Karpas-422 (cell line): ENCODE measurements around the gene HSD17B12. TPM values are rescaled to one million over a fixed set of nuclear protein-coding genes. Genes with fewer than 3 reads are reported as not detected.

Experiments
- DNase-seq: peaks from one replicate; pipeline ENCODE4 v3.0.0-alpha.2; 2015
- H2AFZ ChIP-seq: fragments of 200-600 bp; sonication (generic); 2 replicates; pipeline ENCODE4 v1.6.1; 2014; ENCODE audit warnings: antibody characterized with exemption, low read length, mixed read lengths
- H3K27ac ChIP-seq: fragments of 200-600 bp; sonication (generic); 2 replicates; pipeline ENCODE4 v1.5.1; 2014; ENCODE audit warnings: mild to moderate bottlenecking, low read length, moderate library complexity
- H3K27me3 ChIP-seq: fragments of 200-600 bp; sonication (generic); 2 replicates; pipeline ENCODE4 v1.6.1; 2014; ENCODE audit warnings: low read length, mixed read lengths
- H3K36me3 ChIP-seq: fragments of 200-600 bp; sonication (generic); 2 replicates; pipeline ENCODE4 v1.6.1; 2014; ENCODE audit warnings: low read length, mixed read lengths; ENCODE audit not compliant: insufficient read depth
- H3K4me1 ChIP-seq: fragments of 200-600 bp; sonication (generic); 2 replicates; pipeline ENCODE4 v1.6.1; 2014; ENCODE audit warnings: mild to moderate bottlenecking, low read length, mixed read lengths
- H3K4me2 ChIP-seq: fragments of 200-600 bp; sonication (generic); 2 replicates; pipeline ENCODE4 v1.6.1; 2014; ENCODE audit warnings: low read length, low read depth, mild to moderate bottlenecking; ENCODE audit not compliant: poor library complexity, severe bottlenecking
- H3K4me3 ChIP-seq: fragments of 200-600 bp; sonication (generic); 2 replicates; pipeline ENCODE4 v1.5.1; 2014; ENCODE audit warnings: mild to moderate bottlenecking, antibody characterized with exemption, low read length, mixed read lengths
- H3K79me2 ChIP-seq: fragments of 200-600 bp; sonication (generic); 2 replicates; pipeline ENCODE4 v1.6.1; 2014; ENCODE audit warnings: mild to moderate bottlenecking, low read length, mixed read lengths
- H3K9ac ChIP-seq: fragments of 200-600 bp; sonication (generic); 2 replicates; pipeline ENCODE4 v1.6.0; 2014; ENCODE audit warnings: low read length
- H3K9me2 ChIP-seq: fragments of 200-600 bp; sonication (generic), shearing (Covaris generic); replicated peaks from 2 replicates; pipeline ENCODE4 v1.6.0; 2014; ENCODE audit warnings: mild to moderate bottlenecking, low read length, moderate library complexity; ENCODE audit not compliant: insufficient read depth
- H3K9me3 ChIP-seq: fragments of 300-700, 200-600 bp; sonication (generic); 2 replicates; pipeline ENCODE4 v1.6.1; 2014; ENCODE audit warnings: low read length, mixed read lengths
- H4K20me1 ChIP-seq: fragments of 200-600 bp; sonication (generic); 2 replicates; pipeline ENCODE4 v1.6.1; 2014; ENCODE audit warnings: mild to moderate bottlenecking, antibody characterized with exemption, low read length, low read depth; ENCODE audit not compliant: insufficient read depth
- total RNA-seq: library from RNA; depleted of rRNA; stranded (reverse); fragments of >200 nt; shearing (Covaris generic); gene quantifications from 2 replicates; pipeline ENCODE4 v1.2.3, GENCODE V29; 2014; ENCODE audit warnings: low replicate concordance

HSD17B12 gene
- total RNA-seq, 1 experiment from 2014 or later: 355 TPM

- peak; percentile 74 for DNase-seq
- Histone ChIP-seq H3K27ac (peak overlapping the region; percentile 92), H3K36me3 (peaks cover 7% of the 10 kb centered on the region; the same call in 1 of the 2 replicates)
These were observed 10.6 kb downstream of the HSD17B12 start for GRCh38 chr11:43690929-43691725.

GRCh38 chr11:43691806-43692205, 11.3 kb downstream of the HSD17B12 start:
- Histone ChIP-seq H3K27me3 (no peaks in the 10 kb centered on the region), H3K27ac (peak overlapping the region; percentile 92), H3K4me1 (peaks cover 97% of the 10 kb centered on the region), H3K4me3 (no peak overlapping the region), H3K9me3 (no peaks in the 10 kb centered on the region), H3K36me3 (peaks cover 12% of the 10 kb centered on the region; the same call in 1 of the 2 replicates), H3K9me2 (no peaks in the 10 kb centered on the region), H4K20me1 (peaks cover 25% of the 10 kb centered on the region), H3K79me2 (peaks cover 98% of the 10 kb centered on the region), H2AFZ (no peak overlapping the region), H3K9ac (peak overlapping the region; percentile 11; the same call in 1 of the 2 replicates), H3K4me2 (peak overlapping the region; percentile 65)
- DNase-seq: no peak

More at GRCh38 chr11:43690929-43691725, 10.6 kb downstream of the HSD17B12 start:
- Histone ChIP-seq H3K4me3 (0 out of 2 replicates have a peak overlapping the region, but pooled peaks have one; percentile 13), H3K4me1 (peaks cover 97% of the 10 kb centered on the region), H3K9me2 (no peaks in the 10 kb centered on the region), H3K9ac (peak overlapping the region; percentile 11; the same call in 1 of the 2 replicates), H3K79me2 (peaks cover 98% of the 10 kb centered on the region), H3K27me3 (no peaks in the 10 kb centered on the region), H3K9me3 (no peaks in the 10 kb centered on the region), H4K20me1 (peaks cover 25% of the 10 kb centered on the region), H3K4me2 (peak overlapping the region; percentile 65), H2AFZ (no peak overlapping the region)

- H4K20me1 ChIP-seq: peaks cover 19% of the 10 kb centered on the region; the same call in 1 of the 2 replicates
- peaks cover 96% of the 10 kb centered on the region for H3K4me1 ChIP-seq
- no peaks in the 10 kb centered on the region for H3K9me3 ChIP-seq
- no peaks in the 10 kb centered on the region for H3K27me3 ChIP-seq
- peak overlapping the region; percentile 92 for H3K27ac ChIP-seq
- peaks cover 24% of the 10 kb centered on the region for H3K36me3 ChIP-seq
- DNase-seq: no peak
- H3K4me2 ChIP-seq: peak overlapping the region; percentile 65
- H3K9ac ChIP-seq: peak overlapping the region; percentile 49
- no peak overlapping the region for H2AFZ ChIP-seq
- no peaks in the 10 kb centered on the region for H3K9me2 ChIP-seq
- H3K4me3 ChIP-seq: peak overlapping the region; percentile 49
- H3K79me2 ChIP-seq: peaks cover 98% of the 10 kb centered on the region
These were observed 12.5 kb downstream of the HSD17B12 start for GRCh38 chr11:43693069-43693468.

DNA sequence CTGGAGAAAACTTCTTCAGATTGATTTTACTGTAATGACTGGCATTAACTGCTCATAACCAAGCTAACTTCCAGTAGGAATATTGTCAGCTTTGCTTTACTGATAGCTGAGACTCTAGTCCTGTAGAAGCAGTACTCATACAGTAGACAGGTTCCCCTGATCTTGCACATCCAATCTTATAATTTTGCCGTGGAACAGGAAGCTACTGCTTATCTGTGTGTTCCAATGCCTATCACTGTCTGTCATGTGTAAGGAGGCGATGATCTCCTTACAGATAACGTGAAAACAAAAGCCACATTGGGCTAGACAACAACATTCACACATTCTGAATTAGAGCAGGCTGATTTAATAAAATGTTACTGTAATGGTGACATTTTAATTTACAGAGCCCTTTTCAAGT, 13.2 kb downstream of the HSD17B12 start:
- peaks cover 15% of the 10 kb centered on the region; the same call in 1 of the 2 replicates for H4K20me1 ChIP-seq
- H3K4me3 ChIP-seq: peak overlapping the region; percentile 49
- peak overlapping the region; percentile 65 for H3K4me2 ChIP-seq
- peak overlapping the region; percentile 49 for H3K9ac ChIP-seq
- peak overlapping the region; percentile 92 for H3K27ac ChIP-seq
- peak; percentile 57 for DNase-seq
- peaks cover 95% of the 10 kb centered on the region for H3K4me1 ChIP-seq
- H3K9me3 ChIP-seq: no peaks in the 10 kb centered on the region
- H2AFZ ChIP-seq: no peak overlapping the region
- H3K36me3 ChIP-seq: peaks cover 29% of the 10 kb centered on the region
- H3K9me2 ChIP-seq: no peaks in the 10 kb centered on the region
- H3K79me2 ChIP-seq: peaks cover 98% of the 10 kb centered on the region
- no peaks in the 10 kb centered on the region for H3K27me3 ChIP-seq

DNA sequence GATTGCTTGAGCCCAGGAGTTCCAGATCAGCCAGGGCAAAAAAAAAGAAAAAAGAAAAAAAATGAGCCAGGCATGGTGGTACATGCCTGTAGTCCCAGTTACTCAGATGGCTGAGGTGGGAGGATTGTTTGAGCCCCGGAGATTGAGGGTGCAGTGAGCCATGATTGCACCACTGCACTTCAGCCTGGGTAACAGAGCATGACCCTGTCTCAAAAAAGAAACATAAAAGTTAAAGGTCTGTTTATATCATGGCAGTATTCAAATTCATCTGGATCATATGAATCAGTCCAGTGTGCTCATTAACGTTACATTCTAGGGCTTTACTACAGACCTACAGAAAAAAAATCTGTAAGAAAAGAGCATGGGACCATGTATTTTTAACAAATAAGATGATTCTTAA, 13.9 kb downstream of the HSD17B12 start:
- Histone ChIP-seq H3K27me3 (no peaks in the 10 kb centered on the region), H2AFZ (no peak overlapping the region), H3K27ac (peak overlapping the region; percentile 92), H3K9me3 (no peaks in the 10 kb centered on the region), H4K20me1 (peaks cover 15% of the 10 kb centered on the region; the same call in 1 of the 2 replicates), H3K9me2 (no peaks in the 10 kb centered on the region), H3K4me1 (peaks cover 89% of the 10 kb centered on the region), H3K79me2 (peaks cover 98% of the 10 kb centered on the region), H3K9ac (peak overlapping the region; percentile 49), H3K4me3 (peak overlapping the region; percentile 53), H3K4me2 (peak overlapping the region; percentile 65), H3K36me3 (peaks cover 36% of the 10 kb centered on the region)
- DNase-seq: peak; percentile 90

DNA sequence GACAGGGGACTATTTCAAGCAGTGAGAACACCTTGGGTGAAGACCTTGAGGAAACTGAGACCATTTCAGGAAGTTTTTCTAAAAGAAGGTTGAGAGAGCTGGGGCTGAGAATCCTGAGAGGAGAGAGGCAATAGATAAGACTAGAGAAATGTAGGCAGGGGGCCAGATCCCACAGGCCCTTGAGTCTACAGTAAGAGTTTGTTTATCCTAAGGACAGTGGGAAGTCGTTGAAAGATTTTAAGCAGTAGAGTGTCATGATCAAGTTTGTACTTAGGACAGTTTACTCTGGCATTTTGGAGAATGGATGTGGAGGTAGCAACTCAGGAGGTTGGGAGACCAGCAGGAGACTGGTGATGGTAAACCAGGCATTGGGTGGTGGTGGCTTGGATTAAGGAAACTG, 17.1 kb downstream of the HSD17B12 start:
- DNase-seq: no peak
- H3K27ac ChIP-seq: peak overlapping the region; percentile 92
- H3K79me2 ChIP-seq: peaks cover 100% of the 10 kb centered on the region
- H3K9me2 ChIP-seq: no peaks in the 10 kb centered on the region
- H3K36me3 ChIP-seq: peaks cover 54% of the 10 kb centered on the region
- H3K4me3 ChIP-seq: no peak overlapping the region
- H3K9me3 ChIP-seq: no peaks in the 10 kb centered on the region
- H2AFZ ChIP-seq: no peak overlapping the region
- peaks cover 58% of the 10 kb centered on the region for H3K4me1 ChIP-seq
- no peaks in the 10 kb centered on the region for H3K27me3 ChIP-seq
- no peak overlapping the region for H3K4me2 ChIP-seq
- no peak overlapping the region for H3K9ac ChIP-seq
- H4K20me1 ChIP-seq: peaks cover 8% of the 10 kb centered on the region; the same call in 1 of the 2 replicates

GRCh38 chr11:43699870-43700269, 19.3 kb downstream of the HSD17B12 start:
- Histone ChIP-seq H3K4me1 (peaks cover 48% of the 10 kb centered on the region), H3K4me2 (no peak overlapping the region), H3K9me2 (no peaks in the 10 kb centered on the region), H3K4me3 (no peak overlapping the region), H3K9ac (no peak overlapping the region), H3K27me3 (no peaks in the 10 kb centered on the region), H4K20me1 (peaks cover 11% of the 10 kb centered on the region; the same call in 1 of the 2 replicates), H3K79me2 (peaks cover 100% of the 10 kb centered on the region), H3K9me3 (no peaks in the 10 kb centered on the region), H2AFZ (no peak overlapping the region), H3K36me3 (peaks cover 66% of the 10 kb centered on the region), H3K27ac (no peak overlapping the region)
- DNase-seq: no peak

DNA sequence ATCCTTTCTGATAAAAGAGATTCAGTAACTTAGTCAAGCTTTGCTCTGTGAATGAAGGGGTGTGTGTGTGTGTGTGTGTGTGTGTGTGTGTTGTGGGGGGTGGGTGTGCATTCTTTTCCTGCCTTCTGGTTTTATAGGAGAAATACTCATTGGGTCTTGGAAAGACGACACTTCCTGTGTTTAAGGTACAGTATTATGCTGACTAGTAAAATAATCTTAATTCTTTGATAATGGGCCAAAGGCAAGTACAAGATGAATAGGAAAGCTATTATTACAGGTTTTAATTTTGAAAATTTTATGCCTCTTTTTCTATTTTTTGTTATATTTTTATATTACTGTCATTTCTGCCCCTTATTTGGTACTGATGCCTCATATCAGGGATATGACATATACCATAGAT, 26.1 kb downstream of the HSD17B12 start:
- H3K4me2 ChIP-seq: no peak overlapping the region

More for the DNA sequence above, 26.1 kb downstream of the HSD17B12 start:
- Histone ChIP-seq H3K27me3 (no peaks in the 10 kb centered on the region), H4K20me1 (peaks cover 11% of the 10 kb centered on the region; the same call in 1 of the 2 replicates), H3K36me3 (peaks cover 65% of the 10 kb centered on the region), H3K4me1 (peaks cover 14% of the 10 kb centered on the region), H3K9ac (no peak overlapping the region), H2AFZ (no peak overlapping the region), H3K9me3 (no peaks in the 10 kb centered on the region), H3K79me2 (peaks cover 100% of the 10 kb centered on the region), H3K9me2 (no peaks in the 10 kb centered on the region), H3K27ac (no peak overlapping the region), H3K4me3 (no peak overlapping the region)
- no peak for DNase-seq
